Vagina (tissue), 2 donors: Measurements from ENCODE around the gene CCL28. TPM values are rescaled to one million over a fixed set of nuclear protein-coding genes. Genes with fewer than 3 reads are reported as not detected.

Experiments used
- DNase-seq, 2 donors: peaks; one replicate each; pipeline ENCODE4 v3.0.0-alpha.2; 2017; ENCODE audit errors: extremely low spot score in 2 of 2
- H3K27ac ChIP-seq: fragments of 200-600 bp; sonication (generic); one replicate; pipeline ENCODE4 v1.5.1; 2019
- H3K27me3 ChIP-seq: fragments of 200-600 bp; sonication (generic); one replicate; pipeline ENCODE4 v1.5.1; 2019
- H3K36me3 ChIP-seq, 2 donors: fragments of 200-600 bp; sonication (generic); one replicate each; pipeline ENCODE4 v1.5.1; 2017 to 2019
- H3K4me1 ChIP-seq: fragments of 200-600 bp; sonication (generic); one replicate; pipeline ENCODE4 v1.5.1; 2019
- H3K4me3 ChIP-seq, 2 donors: fragments of 200-600 bp; sonication (generic); 1 replicate in 1 of 2; 2 replicates in 1 of 2; pipeline ENCODE4 v1.5.1; 2016 to 2019
- H3K9me3 ChIP-seq: fragments of 200-600 bp; sonication (generic); one replicate; pipeline ENCODE4 v1.5.1; 2019
- POLR2A ChIP-seq, 2 donors: fragments of 450-650 bp; IDR thresholded peaks; one replicate each; pipeline ENCODE4 v1.6.1; 2017; ENCODE audit warnings: antibody characterized with exemption in 2 of 2, mild to moderate bottlenecking in 2 of 2, moderate library complexity in 2 of 2
- POLR2AphosphoS5 ChIP-seq, 2 donors: sonication (generic); formaldehyde crosslinking; IDR thresholded peaks; one replicate each; pipeline ENCODE4 v1.9.0; 2017; ENCODE audit warnings: antibody characterized with exemption in 2 of 2, mild to moderate bottlenecking in 2 of 2, low read depth in 1 of 2; ENCODE audit not compliant: insufficient read depth in 1 of 2
- intact Hi-C: fragments of 100-400 bp; cut with DNase I; formaldehyde crosslinking; loops from one replicate; pipeline ENCODE4 v1.15.1; 2023
- total RNA-seq: library from RNA; depleted of rRNA; stranded (reverse); fragments of >200 nt; gene quantifications from one replicate; pipeline ENCODE4 v1.2.3, GENCODE V29; 2016
- TF ChIP-seq, protein P1 (sequence below), 3 experiments: fragments of 450-650 bp in 2 of 3; fragments of 200-600 bp in 1 of 3; sonication (generic) in 1 of 3; IDR thresholded peaks; one replicate each; pipeline ENCODE4 v1.5.1; 2017 to 2019; ENCODE audit warnings: antibody characterized with exemption in 3 of 3, mild to moderate bottlenecking in 2 of 3, moderate library complexity in 2 of 3

CCL28 gene
- total RNA-seq, 1 donor from 2014 or later = 0.74 TPM

DNA sequence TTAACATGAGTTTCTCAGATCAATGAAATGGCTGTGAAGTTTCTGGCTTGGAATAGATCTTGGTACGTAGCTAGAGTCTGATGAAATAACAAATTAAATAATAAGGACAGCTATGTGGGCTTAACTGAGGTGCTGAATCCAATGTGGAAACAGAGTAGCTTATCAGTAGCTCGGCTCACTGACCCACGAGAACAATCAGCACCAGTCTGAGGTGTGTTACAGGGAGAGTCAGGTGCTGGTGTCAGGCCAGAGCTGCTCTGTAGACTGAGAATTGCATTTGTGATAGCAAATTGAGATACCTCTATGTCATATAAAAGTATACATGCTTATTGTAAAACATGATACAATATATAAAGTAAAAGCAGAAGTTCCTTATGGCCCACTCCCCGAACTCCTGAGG lies 21.2 kb upstream of the CCL28 start:
- Histone ChIP-seq H3K9me3 (no peaks in the 10 kb centered on the region), H3K4me3 (no peak overlapping the region), H3K4me1 (peaks cover 17% of the 10 kb centered on the region), H3K36me3 (no peaks in the 10 kb centered on the region), H3K27me3 (no peaks in the 10 kb centered on the region), H3K27ac (no peak overlapping the region)
- intact Hi-C loops = no loop called here
- no peak for DNase-seq
- TF ChIP-seq, protein P1, sequence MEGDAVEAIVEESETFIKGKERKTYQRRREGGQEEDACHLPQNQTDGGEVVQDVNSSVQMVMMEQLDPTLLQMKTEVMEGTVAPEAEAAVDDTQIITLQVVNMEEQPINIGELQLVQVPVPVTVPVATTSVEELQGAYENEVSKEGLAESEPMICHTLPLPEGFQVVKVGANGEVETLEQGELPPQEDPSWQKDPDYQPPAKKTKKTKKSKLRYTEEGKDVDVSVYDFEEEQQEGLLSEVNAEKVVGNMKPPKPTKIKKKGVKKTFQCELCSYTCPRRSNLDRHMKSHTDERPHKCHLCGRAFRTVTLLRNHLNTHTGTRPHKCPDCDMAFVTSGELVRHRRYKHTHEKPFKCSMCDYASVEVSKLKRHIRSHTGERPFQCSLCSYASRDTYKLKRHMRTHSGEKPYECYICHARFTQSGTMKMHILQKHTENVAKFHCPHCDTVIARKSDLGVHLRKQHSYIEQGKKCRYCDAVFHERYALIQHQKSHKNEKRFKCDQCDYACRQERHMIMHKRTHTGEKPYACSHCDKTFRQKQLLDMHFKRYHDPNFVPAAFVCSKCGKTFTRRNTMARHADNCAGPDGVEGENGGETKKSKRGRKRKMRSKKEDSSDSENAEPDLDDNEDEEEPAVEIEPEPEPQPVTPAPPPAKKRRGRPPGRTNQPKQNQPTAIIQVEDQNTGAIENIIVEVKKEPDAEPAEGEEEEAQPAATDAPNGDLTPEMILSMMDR (IDR thresholded peaks at IDR 0.05) = no peak
- TF ChIP-seq POLR2AphosphoS5 (IDR thresholded peaks at IDR 0.05; ENCODE audit: insufficient read depth in 1 of 2, low read depth in 1 of 2) = no peak

DNA sequence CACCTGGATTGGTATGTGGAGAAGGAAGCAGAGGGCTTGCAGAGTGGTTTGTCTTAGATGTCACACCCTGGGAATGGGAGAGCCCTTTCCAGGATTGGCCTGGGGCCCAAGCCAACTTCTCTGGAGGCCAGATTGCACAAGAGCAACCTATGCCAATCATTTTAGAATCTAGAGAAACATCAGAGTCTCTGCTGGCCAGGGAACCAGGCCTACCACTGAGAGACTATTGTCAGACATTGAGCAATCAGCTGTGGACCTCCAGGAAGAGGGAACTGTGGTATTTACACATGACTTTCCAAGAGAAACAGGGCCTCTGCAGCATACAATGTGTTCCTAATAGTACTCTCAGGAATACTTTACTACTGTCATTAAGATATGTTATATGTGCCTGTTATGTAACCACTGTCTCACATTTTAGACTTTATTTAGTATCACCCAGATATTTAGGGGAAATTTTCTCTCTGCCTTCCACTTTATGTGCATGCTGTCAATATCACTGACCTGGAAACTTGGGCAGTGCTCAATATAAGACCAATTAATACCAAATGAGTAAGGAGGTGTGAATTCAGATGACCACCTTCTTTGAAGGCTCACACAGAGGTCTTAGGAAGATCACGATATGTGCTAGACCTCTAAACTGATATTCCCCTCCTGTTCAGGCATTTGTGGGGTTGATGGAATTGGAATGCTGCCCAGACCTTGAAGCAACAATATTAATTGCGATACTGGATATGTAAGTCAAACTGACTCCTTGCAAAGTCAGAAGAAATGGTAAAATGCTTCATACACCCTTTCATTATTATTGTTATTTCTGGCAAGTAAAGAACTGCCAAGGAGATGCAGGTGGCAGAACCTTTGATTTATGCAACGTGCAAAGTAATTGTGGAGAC lies 20.5 kb upstream of the CCL28 start:
- Histone ChIP-seq H3K9me3 (no peaks in the 10 kb centered on the region), H3K36me3 (no peaks in the 10 kb centered on the region), H3K27me3 (no peaks in the 10 kb centered on the region), H3K27ac (no peak overlapping the region), H3K4me1 (peaks cover 19% of the 10 kb centered on the region), H3K4me3 (no peak overlapping the region)
- no peak for DNase-seq
- intact Hi-C loops = no loop called here
- TF ChIP-seq POLR2AphosphoS5 (IDR thresholded peaks at IDR 0.05; ENCODE audit: insufficient read depth in 1 of 2, low read depth in 1 of 2) = peak in 1 of 2 donors; percentile 59
- TF ChIP-seq, protein P1 (IDR thresholded peaks at IDR 0.05) = no peak

- TF ChIP-seq POLR2A (IDR thresholded peaks at IDR 0.05) (no peak), POLR2AphosphoS5 (IDR thresholded peaks at IDR 0.05; ENCODE audit: insufficient read depth in 1 of 2, low read depth in 1 of 2) (no peak)
- TF ChIP-seq, protein P1 (IDR thresholded peaks at IDR 0.05) = no peak
These were observed 17.5 kb upstream of the CCL28 start for GRCh38 chr5:43429706-43430105.

GRCh38 chr5:43429016-43429415 lies 16.8 kb upstream of the CCL28 start:
- intact Hi-C loops = no loop called here
- DNase-seq = no peak
- no peak overlapping the region for H3K4me3 ChIP-seq
- H3K4me1 ChIP-seq = peaks cover 19% of the 10 kb centered on the region
- no peak overlapping the region for H3K27ac ChIP-seq
- no peaks in the 10 kb centered on the region for H3K36me3 ChIP-seq
- H3K27me3 ChIP-seq = no peaks in the 10 kb centered on the region
- TF ChIP-seq POLR2A (IDR thresholded peaks at IDR 0.05) (no peak), POLR2AphosphoS5 (IDR thresholded peaks at IDR 0.05; ENCODE audit: insufficient read depth in 1 of 2, low read depth in 1 of 2) (no peak)
- TF ChIP-seq, protein P1 (IDR thresholded peaks at IDR 0.05) = no peak
- no peaks in the 10 kb centered on the region for H3K9me3 ChIP-seq

More at GRCh38 chr5:43429706-43430105, 17.5 kb upstream of the CCL28 start:
- no peaks in the 10 kb centered on the region for H3K36me3 ChIP-seq
- H3K9me3 ChIP-seq = no peaks in the 10 kb centered on the region
- DNase-seq = no peak
- peaks cover 19% of the 10 kb centered on the region for H3K4me1 ChIP-seq
- intact Hi-C loops = no loop called here
- H3K27ac ChIP-seq = no peak overlapping the region
- H3K4me3 ChIP-seq = no peak overlapping the region
- H3K27me3 ChIP-seq = no peaks in the 10 kb centered on the region

DNA sequence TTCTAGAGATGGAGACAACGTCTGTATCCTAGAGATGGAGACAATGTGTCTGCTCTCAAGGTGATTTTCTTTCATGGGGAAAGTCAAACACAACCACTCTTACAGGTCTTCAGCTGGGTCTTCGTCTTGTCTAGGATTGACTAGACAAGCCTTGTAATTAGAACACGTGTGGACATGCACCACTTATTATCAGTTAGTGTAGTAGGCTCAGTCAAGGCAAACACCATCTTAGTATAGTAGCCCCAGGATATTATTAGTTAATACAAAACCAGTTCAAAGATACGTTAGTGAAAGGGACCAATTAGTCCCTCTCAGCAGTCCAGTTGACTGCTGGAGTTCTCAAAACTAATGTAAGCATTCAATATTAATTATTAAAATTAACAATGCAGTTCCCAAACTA lies 15.1 kb upstream of the CCL28 start:
- Histone ChIP-seq H3K27ac (no peak overlapping the region), H3K36me3 (no peaks in the 10 kb centered on the region), H3K4me1 (peaks cover 6% of the 10 kb centered on the region), H3K4me3 (no peak overlapping the region), H3K27me3 (no peaks in the 10 kb centered on the region), H3K9me3 (no peaks in the 10 kb centered on the region)
- no peak for TF ChIP-seq POLR2A (IDR thresholded peaks at IDR 0.05)
- TF ChIP-seq POLR2AphosphoS5 (IDR thresholded peaks at IDR 0.05; ENCODE audit: insufficient read depth in 1 of 2, low read depth in 1 of 2) = no peak
- TF ChIP-seq, protein P1 (IDR thresholded peaks at IDR 0.05) = no peak
- intact Hi-C loops = no loop called here
- no peak for DNase-seq
